Measurements from ENCODE around the gene ZWILCH.

The ZWILCH gene

GRCh38 chr15:66569461-66570137 is 64.5 kb downstream of the ZWILCH start:
- Histone ChIP-seq H3K9me3 (ENCODE audit: control insufficient read depth, insufficient read depth, low read depth, low read length) (no peaks in the 10 kb centered on the region), H3K27me3 (ENCODE audit: control insufficient read depth, insufficient read depth, low read length) (no peaks in the 10 kb centered on the region), H3K4me3 (ENCODE audit: low read depth, low read length) (no peak overlapping the region), H3K4me1 (ENCODE audit: control insufficient read depth, insufficient read depth, low read length) (peaks cover 19% of the 10 kb centered on the region), H3K27ac (ENCODE audit: low read depth, low read length) (no peak overlapping the region), H3K36me3 (ENCODE audit: control insufficient read depth, insufficient read depth, low read length) (no peaks in the 10 kb centered on the region), H3K9ac (ENCODE audit: low read length) (no peak overlapping the region)

- no peak overlapping the region for H3K4me3 ChIP-seq (ENCODE audit: low read depth, low read length)
- no peaks in the 10 kb centered on the region for H3K9me3 ChIP-seq (ENCODE audit: control insufficient read depth, insufficient read depth, low read depth, low read length)
- no peak overlapping the region for H3K9ac ChIP-seq (ENCODE audit: low read length)
- H3K36me3 ChIP-seq (ENCODE audit: control insufficient read depth, insufficient read depth, low read length), result no peaks in the 10 kb centered on the region
- H3K4me1 ChIP-seq (ENCODE audit: control insufficient read depth, insufficient read depth, low read length), result peaks cover 13% of the 10 kb centered on the region
- H3K27me3 ChIP-seq (ENCODE audit: control insufficient read depth, insufficient read depth, low read length), result no peaks in the 10 kb centered on the region
- H3K27ac ChIP-seq (ENCODE audit: low read depth, low read length), result no peak overlapping the region
Observed at GRCh38 chr15:66570327-66570726, 65.2 kb downstream of the ZWILCH start.

- no peaks in the 10 kb centered on the region for H3K27me3 ChIP-seq (ENCODE audit: control insufficient read depth, insufficient read depth, low read length)
- H3K4me1 ChIP-seq (ENCODE audit: control insufficient read depth, insufficient read depth, low read length), result peaks cover 8% of the 10 kb centered on the region
Observed at GRCh38 chr15:66570842-66571478, 65.8 kb downstream of the ZWILCH start.

GRCh38 chr15:66572146-66572545 is 67.0 kb downstream of the ZWILCH start:
- Histone ChIP-seq H3K9ac (ENCODE audit: low read length) (no peak overlapping the region), H3K27me3 (ENCODE audit: control insufficient read depth, insufficient read depth, low read length) (no peaks in the 10 kb centered on the region), H3K27ac (ENCODE audit: low read depth, low read length) (no peak overlapping the region), H3K4me3 (ENCODE audit: low read depth, low read length) (no peak overlapping the region), H3K9me3 (ENCODE audit: control insufficient read depth, insufficient read depth, low read depth, low read length) (no peaks in the 10 kb centered on the region), H3K4me1 (ENCODE audit: control insufficient read depth, insufficient read depth, low read length) (no peaks in the 10 kb centered on the region), H3K36me3 (ENCODE audit: control insufficient read depth, insufficient read depth, low read length) (no peaks in the 10 kb centered on the region)

More at GRCh38 chr15:66570842-66571478, 65.8 kb downstream of the ZWILCH start:
- no peak overlapping the region for H3K27ac ChIP-seq (ENCODE audit: low read depth, low read length)
- H3K4me3 ChIP-seq (ENCODE audit: low read depth, low read length), result no peak overlapping the region
- no peaks in the 10 kb centered on the region for H3K36me3 ChIP-seq (ENCODE audit: control insufficient read depth, insufficient read depth, low read length)
- H3K9me3 ChIP-seq (ENCODE audit: control insufficient read depth, insufficient read depth, low read depth, low read length), result no peaks in the 10 kb centered on the region
- no peak overlapping the region for H3K9ac ChIP-seq (ENCODE audit: low read length)

GRCh38 chr15:66573348-66573718 is 68.2 kb downstream of the ZWILCH start:
- Histone ChIP-seq H3K4me1 (ENCODE audit: control insufficient read depth, insufficient read depth, low read length) (no peaks in the 10 kb centered on the region), H3K27ac (ENCODE audit: low read depth, low read length) (no peak overlapping the region), H3K9ac (ENCODE audit: low read length) (no peak overlapping the region), H3K27me3 (ENCODE audit: control insufficient read depth, insufficient read depth, low read length) (no peaks in the 10 kb centered on the region), H3K36me3 (ENCODE audit: control insufficient read depth, insufficient read depth, low read length) (no peaks in the 10 kb centered on the region), H3K9me3 (ENCODE audit: control insufficient read depth, insufficient read depth, low read depth, low read length) (no peaks in the 10 kb centered on the region), H3K4me3 (ENCODE audit: low read depth, low read length) (no peak overlapping the region)

- Histone ChIP-seq H3K4me1 (ENCODE audit: control insufficient read depth, insufficient read depth, low read length) (no peaks in the 10 kb centered on the region), H3K27ac (ENCODE audit: low read depth, low read length) (no peak overlapping the region), H3K9ac (ENCODE audit: low read length) (no peak overlapping the region), H3K4me3 (ENCODE audit: low read depth, low read length) (no peak overlapping the region), H3K36me3 (ENCODE audit: control insufficient read depth, insufficient read depth, low read length) (no peaks in the 10 kb centered on the region), H3K9me3 (ENCODE audit: control insufficient read depth, insufficient read depth, low read depth, low read length) (no peaks in the 10 kb centered on the region), H3K27me3 (ENCODE audit: control insufficient read depth, insufficient read depth, low read length) (no peaks in the 10 kb centered on the region)
Observed at GRCh38 chr15:66573719-66574595, 68.8 kb downstream of the ZWILCH start.

GRCh38 chr15:66574596-66574950 is 69.4 kb downstream of the ZWILCH start:
- Histone ChIP-seq H3K4me1 (ENCODE audit: control insufficient read depth, insufficient read depth, low read length) (no peaks in the 10 kb centered on the region), H3K27ac (ENCODE audit: low read depth, low read length) (no peak overlapping the region), H3K9ac (ENCODE audit: low read length) (no peak overlapping the region), H3K27me3 (ENCODE audit: control insufficient read depth, insufficient read depth, low read length) (no peaks in the 10 kb centered on the region), H3K36me3 (ENCODE audit: control insufficient read depth, insufficient read depth, low read length) (no peaks in the 10 kb centered on the region), H3K4me3 (ENCODE audit: low read depth, low read length) (no peak overlapping the region), H3K9me3 (ENCODE audit: control insufficient read depth, insufficient read depth, low read depth, low read length) (no peaks in the 10 kb centered on the region)

- Histone ChIP-seq H3K27ac (ENCODE audit: low read depth, low read length) (no peak overlapping the region), H3K9ac (ENCODE audit: low read length) (no peak overlapping the region), H3K4me1 (ENCODE audit: control insufficient read depth, insufficient read depth, low read length) (peaks cover 3% of the 10 kb centered on the region; the same call in 1 of the 2 replicates), H3K9me3 (ENCODE audit: control insufficient read depth, insufficient read depth, low read depth, low read length) (no peaks in the 10 kb centered on the region), H3K36me3 (ENCODE audit: control insufficient read depth, insufficient read depth, low read length) (no peaks in the 10 kb centered on the region), H3K4me3 (ENCODE audit: low read depth, low read length) (no peak overlapping the region), H3K27me3 (ENCODE audit: control insufficient read depth, insufficient read depth, low read length) (no peaks in the 10 kb centered on the region)
Observed at GRCh38 chr15:66578286-66578875, 73.3 kb downstream of the ZWILCH start.

- H3K9me3 ChIP-seq (ENCODE audit: control insufficient read depth, insufficient read depth, low read depth, low read length), result no peaks in the 10 kb centered on the region
- H3K4me1 ChIP-seq (ENCODE audit: control insufficient read depth, insufficient read depth, low read length), result peaks cover 3% of the 10 kb centered on the region; the same call in 1 of the 2 replicates
- H3K27me3 ChIP-seq (ENCODE audit: control insufficient read depth, insufficient read depth, low read length), result no peaks in the 10 kb centered on the region
- H3K27ac ChIP-seq (ENCODE audit: low read depth, low read length), result no peak overlapping the region
- no peak overlapping the region for H3K4me3 ChIP-seq (ENCODE audit: low read depth, low read length)
- H3K36me3 ChIP-seq (ENCODE audit: control insufficient read depth, insufficient read depth, low read length), result no peaks in the 10 kb centered on the region
- no peak overlapping the region for H3K9ac ChIP-seq (ENCODE audit: low read length)
Observed at GRCh38 chr15:66580643-66581042, 75.5 kb downstream of the ZWILCH start.

- Histone ChIP-seq H3K36me3 (ENCODE audit: control insufficient read depth, insufficient read depth, low read length) (no peaks in the 10 kb centered on the region), H3K27ac (ENCODE audit: low read depth, low read length) (no peak overlapping the region), H3K9me3 (ENCODE audit: control insufficient read depth, insufficient read depth, low read depth, low read length) (no peaks in the 10 kb centered on the region), H3K4me1 (ENCODE audit: control insufficient read depth, insufficient read depth, low read length) (peaks cover 7% of the 10 kb centered on the region; the same call in 1 of the 2 replicates), H3K27me3 (ENCODE audit: control insufficient read depth, insufficient read depth, low read length) (no peaks in the 10 kb centered on the region), H3K9ac (ENCODE audit: low read length) (no peak overlapping the region), H3K4me3 (ENCODE audit: low read depth, low read length) (no peak overlapping the region)
Observed at GRCh38 chr15:66581972-66582537, 76.9 kb downstream of the ZWILCH start.
